H1 (cell line): ENCODE results near the gene STAG2. TPM values are rescaled to one million over a fixed set of nuclear protein-coding genes. Genes with fewer than 3 reads are reported as not detected.

ENCODE experiments used
- CTCF ChIA-PET: fragments of 300-600 bp; sonication (Branson Sonifier 250); formaldehyde crosslinking; loops from one replicate; lab custom pipeline; 2021; ENCODE audit not compliant: partially characterized antibody; lab: Charles Lee
- POLR2A ChIA-PET: fragments of 300-600 bp; sonication (Branson Sonifier 250); formaldehyde crosslinking; loops from one replicate; lab custom pipeline; 2021; ENCODE audit warnings: inconsistent platforms; ENCODE audit not compliant: partially characterized antibody; lab: Charles Lee
- DNase-seq, 2 experiments: peaks; one replicate each; pipeline versions ENCODE4 v3.0.0 to v3.0.0-alpha.2; 2010 to 2022; ENCODE audit warnings: low spot score in 2 of 2, low read depth in 1 of 2, mixed read lengths in 1 of 2
- FAIRE-seq: peaks from 2 replicates; lab custom pipeline; 2011; peaks lifted over from hg19 to GRCh38; lab: Jason Lieb, UNC
- H2AFZ ChIP-seq: 2 replicates; pipeline ENCODE4 v1.8.1; 2012; ENCODE audit warnings: low read length, inconsistent platforms
- H2AK5ac ChIP-seq: 2 replicates; pipeline ENCODE4 v1.6.1; 2013; ENCODE audit warnings: low read depth, low read length
- H2BK120ac ChIP-seq: replicated peaks from 2 replicates; pipeline ENCODE3; 2013; ENCODE audit warnings: low read depth, low read length, inconsistent platforms
- H2BK12ac ChIP-seq: 2 replicates; pipeline ENCODE4 v1.6.1; 2013; ENCODE audit warnings: low read depth, low read length
- H2BK15ac ChIP-seq: 2 replicates; pipeline ENCODE4 v1.6.1; 2013; ENCODE audit warnings: low read length
- H2BK20ac ChIP-seq: 2 replicates; pipeline ENCODE4 v1.6.1; 2013; ENCODE audit warnings: low read length
- H2BK5ac ChIP-seq: 2 replicates; pipeline ENCODE4 v1.6.1; 2013; ENCODE audit warnings: low read depth, low read length
- H3K14ac ChIP-seq: 2 replicates; pipeline ENCODE4 v1.6.1; 2013; ENCODE audit warnings: inconsistent platforms; ENCODE audit not compliant: insufficient read length
- H3K18ac ChIP-seq: 2 replicates; pipeline ENCODE4 v1.6.1; 2013; ENCODE audit warnings: low read length; ENCODE audit errors: extremely low read depth
- H3K23ac ChIP-seq: 2 replicates; pipeline ENCODE4 v1.6.1; 2013; ENCODE audit warnings: inconsistent platforms; ENCODE audit not compliant: insufficient read length
- H3K23me2 ChIP-seq: 2 replicates; pipeline ENCODE4 v1.6.1; 2013; ENCODE audit warnings: low read depth, low read length
- H3K27ac ChIP-seq: 2 replicates; pipeline ENCODE4 v1.6.1; 2011; ENCODE audit warnings: low read depth, low read length, inconsistent platforms
- H3K27me3 ChIP-seq, 4 experiments: replicated peaks in 1 of 4; 1 replicate in 1 of 4; 2 replicates in 3 of 4; pipeline versions ENCODE4 v1.6.1 to v1.8.1; 2011 to 2013; ENCODE audit warnings: low read length in 3 of 4, mild to moderate bottlenecking in 3 of 4, inconsistent platforms in 2 of 4, mixed read lengths in 2 of 4, moderate library complexity in 1 of 4; ENCODE audit not compliant: control insufficient read depth in 3 of 4, insufficient read depth in 3 of 4; ENCODE audit errors: extremely low read depth in 1 of 4
- H3K36me3 ChIP-seq, 4 experiments: 2 replicates each; pipeline versions ENCODE4 v1.6.1 to v1.8.1; 2011 to 2013; ENCODE audit warnings: mild to moderate bottlenecking in 4 of 4, low read length in 3 of 4, moderate library complexity in 2 of 4, control low read depth in 1 of 4, inconsistent platforms in 1 of 4; ENCODE audit not compliant: insufficient read depth in 4 of 4, control insufficient read depth in 2 of 4
- H3K4ac ChIP-seq: replicated peaks from 2 replicates; pipeline ENCODE3; 2013; ENCODE audit warnings: low read length, low read depth, mixed read lengths, inconsistent platforms; ENCODE audit not compliant: insufficient read length
- H3K4me1 ChIP-seq, 4 experiments: replicated peaks in 1 of 4; 1 replicate in 1 of 4; 2 replicates in 3 of 4; pipeline versions ENCODE4 v1.6.1 to v1.8.1; 2011 to 2013; ENCODE audit warnings: low read length in 3 of 4, inconsistent platforms in 2 of 4, mixed read lengths in 1 of 4; ENCODE audit not compliant: insufficient read depth in 4 of 4, control insufficient read depth in 3 of 4
- H3K4me2 ChIP-seq, 2 experiments: 2 replicates each; pipeline versions ENCODE4 v1.6.1 to v1.8.1; 2011 to 2013; ENCODE audit warnings: low read depth in 2 of 2, low read length in 2 of 2, control low read depth in 1 of 2, inconsistent platforms in 1 of 2, mild to moderate bottlenecking in 1 of 2; ENCODE audit not compliant: insufficient read depth in 1 of 2
- H3K4me3 ChIP-seq, 4 experiments: fragments of 200-600, 300-600 bp in 1 of 4; sonication (generic), shearing (Covaris generic), sonication (Bioruptor Twin) in 1 of 4; 2 replicates each; pipeline versions ENCODE4 v1.5.1 to v1.8.1; 2011 to 2016; ENCODE audit warnings: low read length in 4 of 4, low read depth in 3 of 4, control low read depth in 2 of 4, inconsistent platforms in 2 of 4, mild to moderate bottlenecking in 2 of 4, mixed read lengths in 1 of 4, moderate library complexity in 1 of 4; ENCODE audit not compliant: insufficient read depth in 2 of 4; ENCODE audit errors: extremely low read depth in 1 of 4
- H3K56ac ChIP-seq: replicated peaks from 2 replicates; pipeline ENCODE3; 2013; ENCODE audit warnings: low read depth, mild to moderate bottlenecking, mixed read lengths, low read length, inconsistent platforms; ENCODE audit not compliant: insufficient read length
- H3K79me1 ChIP-seq: 2 replicates; pipeline ENCODE4 v1.6.1; 2013; ENCODE audit warnings: low read depth, low read length, control low read depth
- H3K79me2 ChIP-seq, 2 experiments: 2 replicates each; pipeline versions ENCODE4 v1.6.1 to v1.8.1; 2012 to 2013; ENCODE audit warnings: low read length in 2 of 2, mild to moderate bottlenecking in 2 of 2, inconsistent platforms in 1 of 2; ENCODE audit not compliant: insufficient read depth in 2 of 2, control insufficient read depth in 1 of 2
- H3K9ac ChIP-seq, 4 experiments: replicated peaks in 1 of 4; 1 replicate in 1 of 4; 2 replicates in 3 of 4; pipeline versions ENCODE4 v1.6.1 to v1.8.1; 2011 to 2013; ENCODE audit warnings: low read depth in 3 of 4, low read length in 3 of 4, control low read depth in 2 of 4, mild to moderate bottlenecking in 2 of 4, moderate library complexity in 2 of 4, inconsistent platforms in 1 of 4; ENCODE audit errors: extremely low read depth in 1 of 4
- H3K9me3 ChIP-seq, 2 experiments: 2 replicates each; pipeline versions ENCODE4 v1.6.1 to v1.8.1; 2012 to 2013; ENCODE audit warnings: mild to moderate bottlenecking in 2 of 2, moderate library complexity in 2 of 2, control low read depth in 1 of 2, inconsistent platforms in 1 of 2, low read depth in 1 of 2, low read length in 1 of 2, mixed read lengths in 1 of 2; ENCODE audit not compliant: insufficient read depth in 2 of 2
- H4K20me1 ChIP-seq, 2 experiments: replicated peaks in 1 of 2; 2 replicates each; pipeline versions ENCODE3 to v1.8.1; 2011 to 2013; ENCODE audit warnings: inconsistent platforms in 2 of 2, low read length in 2 of 2, mild to moderate bottlenecking in 1 of 2; ENCODE audit not compliant: insufficient read depth in 2 of 2, control insufficient read depth in 1 of 2
- H4K5ac ChIP-seq: 2 replicates; pipeline ENCODE4 v1.6.1; 2013; ENCODE audit warnings: low read length, low read depth, mixed read lengths, inconsistent platforms; ENCODE audit not compliant: insufficient read length
- H4K8ac ChIP-seq: 2 replicates; pipeline ENCODE4 v1.8.0; 2013; ENCODE audit warnings: mild to moderate bottlenecking, moderate library complexity, low read length, inconsistent platforms; ENCODE audit not compliant: insufficient read depth; ENCODE audit errors: extremely low read depth
- H4K91ac ChIP-seq: replicated peaks from 2 replicates; pipeline ENCODE3; 2013; ENCODE audit warnings: low read length, mixed read lengths, inconsistent platforms; ENCODE audit not compliant: insufficient read length
- ASH2L ChIP-seq: fragments of 200-600, 300-600 bp; sonication (generic); IDR thresholded peaks from one replicate; pipeline ENCODE4 v1.7.1; 2017; ENCODE audit warnings: low read length
- EP300 ChIP-seq, 2 experiments: IDR thresholded peaks; 1 replicate in 1 of 2; 2 replicates in 1 of 2; pipeline ENCODE4 v1.6.1; 2011 to 2012; ENCODE audit warnings: low read depth in 2 of 2, low read length in 2 of 2, mild to moderate bottlenecking in 2 of 2, borderline replicate concordance in 1 of 2, inconsistent platforms in 1 of 2, moderate library complexity in 1 of 2
- GTF2F1 ChIP-seq: IDR thresholded peaks from 2 replicates; pipeline ENCODE4 v1.6.1; 2012; ENCODE audit warnings: low read depth, low read length, improper control_type of control experiment, borderline replicate concordance
- JUND ChIP-seq: IDR thresholded peaks from 2 replicates; pipeline ENCODE4 v1.6.1; 2011; ENCODE audit warnings: mild to moderate bottlenecking, improper control_type of control experiment, low read length
- WGBS, 2 experiments: shearing (Covaris generic) in 1 of 2; methylation state at CpG; one replicate each; pipeline versions ENCODE4 v1.1.6 to v1.1.7; 2013 to 2015; ENCODE audit warnings: low lambda C conversion rate in 2 of 2, mixed read lengths in 2 of 2, inconsistent platforms in 1 of 2, low coverage in 1 of 2, missing lambda C conversion rate in 1 of 2; ENCODE audit not compliant: insufficient replicate concordance in 2 of 2, insufficient coverage in 1 of 2, insufficient read length in 1 of 2; ENCODE audit errors: extremely low coverage in 1 of 2, missing lambda C conversion rate in 1 of 2; 5-methylcytosine and 5-hydroxymethylcytosine counted together
- polyA plus RNA-seq, 7 experiments: library from polyadenylated mRNA; depleted of rRNA in 3 of 7; stranded (reverse) in 5 of 7; unstranded in 2 of 7; fragments of >200 nt in 5 of 7; fragments of 200-250 nt in 2 of 7; gene quantifications; 1 replicate in 5 of 7; 2 replicates in 1 of 7; 4 replicates in 1 of 7; pipeline versions ENCODE4 v1.2.1 to v1.2.3, GENCODE V29; 2011 to 2013; ENCODE audit warnings: missing spikeins in 2 of 7, mixed read lengths in 2 of 7
- total RNA-seq: library from RNA; stranded (reverse); fragmentation: NEBNext Ultra II Directional; extraction: Animal tissue kit (Norgen Biotek cat#: 25700); gene quantifications from 2 replicates; pipeline ENCODE4 v1.2.1, GENCODE V29; 2021

STAG2 gene
- total and polyA plus RNA-seq, 2 of the 8 experiments (the other 6 are each of a cell fraction or from before 2014, with no cell fraction given) = 20.3 to 94.9 TPM

- Histone ChIP-seq H3K4me3 (no peak overlapping the region), H2AK5ac (no peak overlapping the region), H3K18ac (no peak overlapping the region), H3K27ac (no peak overlapping the region), H4K91ac (no peak overlapping the region), H4K20me1 (peaks cover 1 to 10% of the 10 kb centered on the region in 2 experiments), H3K14ac (no peak overlapping the region), H3K36me3 (no peaks in the 10 kb centered on the region), H3K23me2 (no peaks in the 10 kb centered on the region), H4K5ac (no peak overlapping the region), H3K9me3 (no peaks in the 10 kb centered on the region), H3K4ac (no peak overlapping the region), H2BK20ac (no peak overlapping the region), H3K56ac (no peak overlapping the region), H2BK5ac (no peak overlapping the region), H2AFZ (no peak overlapping the region), H3K4me2 (peak overlapping the region in 1 of 2 experiments; percentile 21; a peak in 1 of 4 replicates), H3K4me1 (peaks cover 0 to 4% (median 0%) of the 10 kb centered on the region in 4 experiments; a peak in 1 of 7 replicates), H4K8ac (no peak overlapping the region), H3K79me1 (no peaks in the 10 kb centered on the region; the same call in 1 of the 2 replicates), H3K9ac (no peak overlapping the region), H2BK120ac (no peak overlapping the region), H3K79me2 (peaks cover 8 to 95% of the 10 kb centered on the region in 2 experiments; a peak in 3 of 4 replicates), H3K23ac (no peak overlapping the region), H2BK12ac (no peak overlapping the region), H3K27me3 (no peaks in the 10 kb centered on the region), H2BK15ac (no peak overlapping the region)
- WGBS, 2 experiments = 96% methylated on average over 2 of the region's 2 CpGs; no CpG with 5 or more reads in 1 of the 2 experiments
- CTCF ChIA-PET = interaction anchor here (0.6 kb wide), 1 partner anchor 26 kb away, joined by 3 read pairs; no protein-coding TSS in a partner anchor
- FAIRE-seq = no peak
- POLR2A ChIA-PET = no interaction called here
- no peak for DNase-seq
- TF ChIP-seq GTF2F1 (no peak), EP300 (IDR thresholded peaks at IDR 0.05; ENCODE audit: borderline replicate concordance in 1 of 2, low read depth in 2 of 2, low read length in 2 of 2) (no peak), ASH2L (no peak), JUND (no peak)
Measured at GRCh38 chrX:123990169-123990568, 28.7 kb downstream of the STAG2 start.
